Gastroesophageal sphincter (tissue), 3 donors: ENCODE data around the gene S1PR4.

ENCODE experiments used
- POLR2A ChIP-seq, 2 donors: fragments of 450-650 bp; IDR thresholded peaks; one replicate each; pipeline ENCODE4 v1.6.1; 2017; ENCODE audit warnings: antibody characterized with exemption in 2 of 2, mild to moderate bottlenecking in 2 of 2, moderate library complexity in 1 of 2
- TF ChIP-seq, protein P1 (sequence below), 4 experiments: fragments of 200-600 bp in 2 of 4; fragments of 450-650 bp in 2 of 4; sonication (generic) in 1 of 4; IDR thresholded peaks; one replicate each; pipeline ENCODE4 v1.5.1; 2017 to 2019; ENCODE audit warnings: antibody characterized with exemption in 4 of 4, mild to moderate bottlenecking in 2 of 4, moderate library complexity in 2 of 4

DNA sequence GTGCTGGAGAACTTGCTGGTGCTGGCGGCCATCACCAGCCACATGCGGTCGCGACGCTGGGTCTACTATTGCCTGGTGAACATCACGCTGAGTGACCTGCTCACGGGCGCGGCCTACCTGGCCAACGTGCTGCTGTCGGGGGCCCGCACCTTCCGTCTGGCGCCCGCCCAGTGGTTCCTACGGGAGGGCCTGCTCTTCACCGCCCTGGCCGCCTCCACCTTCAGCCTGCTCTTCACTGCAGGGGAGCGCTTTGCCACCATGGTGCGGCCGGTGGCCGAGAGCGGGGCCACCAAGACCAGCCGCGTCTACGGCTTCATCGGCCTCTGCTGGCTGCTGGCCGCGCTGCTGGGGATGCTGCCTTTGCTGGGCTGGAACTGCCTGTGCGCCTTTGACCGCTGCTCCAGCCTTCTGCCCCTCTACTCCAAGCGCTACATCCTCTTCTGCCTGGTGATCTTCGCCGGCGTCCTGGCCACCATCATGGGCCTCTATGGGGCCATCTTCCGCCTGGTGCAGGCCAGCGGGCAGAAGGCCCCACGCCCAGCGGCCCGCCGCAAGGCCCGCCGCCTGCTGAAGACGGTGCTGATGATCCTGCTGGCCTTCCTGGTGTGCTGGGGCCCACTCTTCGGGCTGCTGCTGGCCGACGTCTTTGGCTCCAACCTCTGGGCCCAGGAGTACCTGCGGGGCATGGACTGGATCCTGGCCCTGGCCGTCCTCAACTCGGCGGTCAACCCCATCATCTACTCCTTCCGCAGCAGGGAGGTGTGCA lies 587 bp downstream of the S1PR4 start:
- TF ChIP-seq, protein P1, sequence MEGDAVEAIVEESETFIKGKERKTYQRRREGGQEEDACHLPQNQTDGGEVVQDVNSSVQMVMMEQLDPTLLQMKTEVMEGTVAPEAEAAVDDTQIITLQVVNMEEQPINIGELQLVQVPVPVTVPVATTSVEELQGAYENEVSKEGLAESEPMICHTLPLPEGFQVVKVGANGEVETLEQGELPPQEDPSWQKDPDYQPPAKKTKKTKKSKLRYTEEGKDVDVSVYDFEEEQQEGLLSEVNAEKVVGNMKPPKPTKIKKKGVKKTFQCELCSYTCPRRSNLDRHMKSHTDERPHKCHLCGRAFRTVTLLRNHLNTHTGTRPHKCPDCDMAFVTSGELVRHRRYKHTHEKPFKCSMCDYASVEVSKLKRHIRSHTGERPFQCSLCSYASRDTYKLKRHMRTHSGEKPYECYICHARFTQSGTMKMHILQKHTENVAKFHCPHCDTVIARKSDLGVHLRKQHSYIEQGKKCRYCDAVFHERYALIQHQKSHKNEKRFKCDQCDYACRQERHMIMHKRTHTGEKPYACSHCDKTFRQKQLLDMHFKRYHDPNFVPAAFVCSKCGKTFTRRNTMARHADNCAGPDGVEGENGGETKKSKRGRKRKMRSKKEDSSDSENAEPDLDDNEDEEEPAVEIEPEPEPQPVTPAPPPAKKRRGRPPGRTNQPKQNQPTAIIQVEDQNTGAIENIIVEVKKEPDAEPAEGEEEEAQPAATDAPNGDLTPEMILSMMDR (IDR thresholded peaks at IDR 0.05): no peak
- TF ChIP-seq POLR2A (IDR thresholded peaks at IDR 0.05): no peak
